ENCODE data around the gene PTER. TPM values are rescaled to one million over a fixed set of nuclear protein-coding genes. Genes with fewer than 3 reads are reported as not detected.

PTER gene
- total RNA-seq, 1 experiment from 2014 or later, result 25.8 TPM

DNA sequence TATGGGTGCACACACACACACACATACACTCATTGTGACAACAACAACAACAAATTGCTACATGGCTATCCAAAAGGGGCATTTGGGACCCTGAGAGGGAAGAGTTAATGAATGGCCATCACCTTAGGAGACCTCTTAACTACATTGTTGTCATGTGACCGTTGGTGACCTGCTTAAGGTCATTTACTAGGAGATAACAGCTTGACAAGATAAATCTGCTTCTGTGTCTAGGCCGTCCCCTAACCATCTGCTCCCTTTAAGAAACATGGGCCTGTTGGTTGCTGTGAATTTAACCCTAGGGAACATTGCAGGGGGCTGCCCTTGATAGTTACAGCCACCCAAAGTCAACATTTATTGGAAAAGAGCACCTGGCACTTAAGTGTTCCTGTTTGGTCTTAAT, 55.1 kb downstream of the PTER start:
- no peak for TF ChIP-seq JUND (IDR thresholded peaks at IDR 0.05)
- TF ChIP-seq, protein P1, sequence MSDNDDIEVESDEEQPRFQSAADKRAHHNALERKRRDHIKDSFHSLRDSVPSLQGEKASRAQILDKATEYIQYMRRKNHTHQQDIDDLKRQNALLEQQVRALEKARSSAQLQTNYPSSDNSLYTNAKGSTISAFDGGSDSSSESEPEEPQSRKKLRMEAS (IDR thresholded peaks at IDR 0.05), result no peak
- TF ChIP-seq CEBPB (IDR thresholded peaks at IDR 0.05; ENCODE audit: low read depth), result no peak
- TF ChIP-seq, protein P2, sequence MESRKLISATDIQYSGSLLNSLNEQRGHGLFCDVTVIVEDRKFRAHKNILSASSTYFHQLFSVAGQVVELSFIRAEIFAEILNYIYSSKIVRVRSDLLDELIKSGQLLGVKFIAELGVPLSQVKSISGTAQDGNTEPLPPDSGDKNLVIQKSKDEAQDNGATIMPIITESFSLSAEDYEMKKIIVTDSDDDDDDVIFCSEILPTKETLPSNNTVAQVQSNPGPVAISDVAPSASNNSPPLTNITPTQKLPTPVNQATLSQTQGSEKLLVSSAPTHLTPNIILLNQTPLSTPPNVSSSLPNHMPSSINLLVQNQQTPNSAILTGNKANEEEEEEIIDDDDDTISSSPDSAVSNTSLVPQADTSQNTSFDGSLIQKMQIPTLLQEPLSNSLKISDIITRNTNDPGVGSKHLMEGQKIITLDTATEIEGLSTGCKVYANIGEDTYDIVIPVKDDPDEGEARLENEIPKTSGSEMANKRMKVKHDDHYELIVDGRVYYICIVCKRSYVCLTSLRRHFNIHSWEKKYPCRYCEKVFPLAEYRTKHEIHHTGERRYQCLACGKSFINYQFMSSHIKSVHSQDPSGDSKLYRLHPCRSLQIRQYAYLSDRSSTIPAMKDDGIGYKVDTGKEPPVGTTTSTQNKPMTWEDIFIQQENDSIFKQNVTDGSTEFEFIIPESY (IDR thresholded peaks at IDR 0.05; ENCODE audit: extremely low read depth, insufficient replicate concordance, low read length), result no peak
- TF ChIP-seq SIN3A (IDR thresholded peaks at IDR 0.05; ENCODE audit: low read depth), result no peak
- TF ChIP-seq, protein P3, sequence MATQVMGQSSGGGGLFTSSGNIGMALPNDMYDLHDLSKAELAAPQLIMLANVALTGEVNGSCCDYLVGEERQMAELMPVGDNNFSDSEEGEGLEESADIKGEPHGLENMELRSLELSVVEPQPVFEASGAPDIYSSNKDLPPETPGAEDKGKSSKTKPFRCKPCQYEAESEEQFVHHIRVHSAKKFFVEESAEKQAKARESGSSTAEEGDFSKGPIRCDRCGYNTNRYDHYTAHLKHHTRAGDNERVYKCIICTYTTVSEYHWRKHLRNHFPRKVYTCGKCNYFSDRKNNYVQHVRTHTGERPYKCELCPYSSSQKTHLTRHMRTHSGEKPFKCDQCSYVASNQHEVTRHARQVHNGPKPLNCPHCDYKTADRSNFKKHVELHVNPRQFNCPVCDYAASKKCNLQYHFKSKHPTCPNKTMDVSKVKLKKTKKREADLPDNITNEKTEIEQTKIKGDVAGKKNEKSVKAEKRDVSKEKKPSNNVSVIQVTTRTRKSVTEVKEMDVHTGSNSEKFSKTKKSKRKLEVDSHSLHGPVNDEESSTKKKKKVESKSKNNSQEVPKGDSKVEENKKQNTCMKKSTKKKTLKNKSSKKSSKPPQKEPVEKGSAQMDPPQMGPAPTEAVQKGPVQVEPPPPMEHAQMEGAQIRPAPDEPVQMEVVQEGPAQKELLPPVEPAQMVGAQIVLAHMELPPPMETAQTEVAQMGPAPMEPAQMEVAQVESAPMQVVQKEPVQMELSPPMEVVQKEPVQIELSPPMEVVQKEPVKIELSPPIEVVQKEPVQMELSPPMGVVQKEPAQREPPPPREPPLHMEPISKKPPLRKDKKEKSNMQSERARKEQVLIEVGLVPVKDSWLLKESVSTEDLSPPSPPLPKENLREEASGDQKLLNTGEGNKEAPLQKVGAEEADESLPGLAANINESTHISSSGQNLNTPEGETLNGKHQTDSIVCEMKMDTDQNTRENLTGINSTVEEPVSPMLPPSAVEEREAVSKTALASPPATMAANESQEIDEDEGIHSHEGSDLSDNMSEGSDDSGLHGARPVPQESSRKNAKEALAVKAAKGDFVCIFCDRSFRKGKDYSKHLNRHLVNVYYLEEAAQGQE (IDR thresholded peaks at IDR 0.05; ENCODE audit: low read depth), result no peak
- TF ChIP-seq SP1 (IDR thresholded peaks at IDR 0.05; ENCODE audit: low read depth), result no peak
- TF ChIP-seq EZH2phosphoT487 (IDR thresholded peaks at IDR 0.05; ENCODE audit: borderline replicate concordance), result no peak
- TF ChIP-seq TCF7L2 (IDR thresholded peaks at IDR 0.05; ENCODE audit: borderline replicate concordance, extremely low read depth, insufficient read depth, insufficient read length), result no peak
- TF ChIP-seq YY1 (IDR thresholded peaks at IDR 0.05; ENCODE audit: extremely low read depth, insufficient replicate concordance, low read depth, low read length), result no peak
- TF ChIP-seq RAD21 (IDR thresholded peaks at IDR 0.05; ENCODE audit: low read depth), result no peak
- no peak for TF ChIP-seq CBX3 (IDR thresholded peaks at IDR 0.05; ENCODE audit: low read depth)
- no peak for TF ChIP-seq ZNF274 (IDR thresholded peaks at IDR 0.05; ENCODE audit: low read depth, low read length)
- TF ChIP-seq EZH2 (IDR thresholded peaks at IDR 0.05), result no peak
- TF ChIP-seq EGR1 (IDR thresholded peaks at IDR 0.05; ENCODE audit: low read depth), result no peak
- Histone ChIP-seq H3K79me2 (ENCODE audit: insufficient read depth, low read length) (no peaks in the 10 kb centered on the region), H3K4me3 (replicated peaks in 1 of 2; ENCODE audit: low read depth in 1 of 2, low read length in 2 of 2) (no peak overlapping the region), H3K4me2 (ENCODE audit: low read length) (no peak overlapping the region), H4K20me1 (ENCODE audit: insufficient read depth) (no peaks in the 10 kb centered on the region), H3K36me3 (ENCODE audit: control insufficient read depth in 1 of 2, insufficient read depth in 2 of 2, low read length in 2 of 2) (peaks cover 0 to 3% of the 10 kb centered on the region in 2 experiments; a peak in 1 of 4 replicates), H2AFZ (ENCODE audit: low read depth, low read length, poor library complexity, severe bottlenecking) (no peak overlapping the region), H3K27me3 (ENCODE audit: insufficient read depth, low read length) (no peaks in the 10 kb centered on the region), H3K27ac (ENCODE audit: low read depth, low read length) (no peak overlapping the region), H3K9ac (ENCODE audit: low read length) (no peak overlapping the region), H3K9me3 (ENCODE audit: control insufficient read depth in 1 of 2, insufficient read depth in 1 of 2, low read depth in 1 of 2, low read length in 2 of 2) (no peaks in the 10 kb centered on the region), H3K9me2 (ENCODE audit: insufficient read depth) (no peaks in the 10 kb centered on the region), H3K4me1 (ENCODE audit: control insufficient read depth in 1 of 2, insufficient read depth in 2 of 2, low read length in 2 of 2) (no peaks in the 10 kb centered on the region)
- BruUV-seq (replicated peaks), result no TSS peak
- intact Hi-C loops (cut with micrococcal nuclease), result no loop called here
- POLR2A ChIA-PET, result no interaction called here
- ATAC-seq (no peak), DNase-seq (ENCODE audit: low read depth, low spot score) (no peak)
- CTCF ChIA-PET, result no interaction called here
- RAD21 ChIA-PET (ENCODE audit: low non-redundant PET in 1 of 2, low total read pairs in 2 of 2, uncharacterized antibody in 2 of 2, unreplicated experiment in 2 of 2), result no interaction called here

All from HCT116 (cell line).